Measurements from ENCODE around the gene NAP1L4.
A peak's percentile ranks its signal among the peaks of the same experiment; 100 is the strongest.

Gene NAP1L4

GRCh38 chr11:2992234-2992996 lies at the start of gene NAP1L4:
NAP1L4 (minus strand) TSS chr11:2992329; CDS start chr11:2979220, 13,109 bp downstream.
- DNase-seq = peak; percentile 100

- no peak for DNase-seq
Measured at GRCh38 chr11:3040881-3041280, 48.8 kb upstream of the NAP1L4 start.

GRCh38 chr11:3037945-3038271 lies 45.8 kb upstream of the NAP1L4 start:
- DNase-seq = no peak

- peak; percentile 72 for DNase-seq
Measured at GRCh38 chr11:3037040-3037944, 45.2 kb upstream of the NAP1L4 start.

GRCh38 chr11:3036419-3036818 lies 44.3 kb upstream of the NAP1L4 start:
- no peak for DNase-seq

- DNase-seq = no peak
Measured at GRCh38 chr11:3035333-3035732, 43.2 kb upstream of the NAP1L4 start.

GRCh38 chr11:3030289-3031070 lies 38.4 kb upstream of the NAP1L4 start:
- no peak for DNase-seq

- no peak for DNase-seq
Measured at GRCh38 chr11:3028813-3029212, 36.7 kb upstream of the NAP1L4 start.

- no peak for DNase-seq
Measured at GRCh38 chr11:3026803-3027202, 34.7 kb upstream of the NAP1L4 start.

GRCh38 chr11:3022982-3023381 lies 30.9 kb upstream of the NAP1L4 start:
- DNase-seq = no peak

- no peak for DNase-seq
Measured at GRCh38 chr11:3022300-3022967, 30.3 kb upstream of the NAP1L4 start.

- DNase-seq = peak; percentile 75
Measured at GRCh38 chr11:3021125-3021524, 29.0 kb upstream of the NAP1L4 start.

- DNase-seq = no peak
Measured at GRCh38 chr11:3020011-3020410, 27.9 kb upstream of the NAP1L4 start.

- DNase-seq = no peak
Measured at GRCh38 chr11:3018596-3018995, 26.5 kb upstream of the NAP1L4 start.

- DNase-seq = peak; percentile 54
Measured at GRCh38 chr11:3016861-3017260, 24.7 kb upstream of the NAP1L4 start.

GRCh38 chr11:3015796-3016195 lies 23.7 kb upstream of the NAP1L4 start:
- DNase-seq = no peak

- DNase-seq = no peak
Measured at GRCh38 chr11:3014943-3015342, 22.8 kb upstream of the NAP1L4 start.

- DNase-seq = no peak
Measured at GRCh38 chr11:3014057-3014938, 22.2 kb upstream of the NAP1L4 start.

- DNase-seq = no peak
Measured at GRCh38 chr11:3011891-3012885, 20.1 kb upstream of the NAP1L4 start.

GRCh38 chr11:3010521-3011275 lies 18.6 kb upstream of the NAP1L4 start:
- DNase-seq = no peak

All from 8988T (cell line).